GM21447 (cell line): ENCODE data around the gene PATE4.
A peak's percentile ranks its signal among the peaks of the same experiment; 100 is the strongest.
"Not testable (repeated sequence)": the region's sequence is repeated elsewhere in the genome, so short reads cannot be mapped to it uniquely, and the experiment has no call there.

Source experiments
- ATAC-seq: cut with Tn5 transposase; IDR thresholded peaks from one replicate; pipeline ENCODE4 v1.9.1; 2021; ENCODE audit not compliant: unreplicated experiment

Gene PATE4

DNA sequence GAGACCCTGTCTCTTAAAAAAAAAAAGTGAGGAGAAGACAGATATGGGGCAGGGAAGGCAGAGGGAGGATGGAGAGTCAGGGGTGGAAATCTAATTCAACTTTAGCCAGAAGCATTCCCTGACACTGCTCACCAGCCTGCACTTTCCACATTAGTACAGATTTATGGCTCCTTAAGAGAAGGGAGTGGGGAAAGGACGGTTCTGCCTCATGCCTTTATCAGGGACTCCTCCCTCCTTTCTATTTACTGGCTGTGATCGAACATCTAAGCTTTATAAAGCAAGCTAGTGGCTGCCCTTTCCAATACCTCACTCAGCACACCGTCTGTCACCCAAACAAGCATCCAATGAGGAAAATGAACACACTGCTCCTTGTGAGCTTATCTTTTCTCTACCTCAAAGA, at the start of gene PATE4:
Gene PATE4, plus strand, starts transcription at position 301 of the 400 bp plus-strand sequence. Its CDS starts 44 bp downstream, at position 345.
- ATAC-seq, result no peak

DNA sequence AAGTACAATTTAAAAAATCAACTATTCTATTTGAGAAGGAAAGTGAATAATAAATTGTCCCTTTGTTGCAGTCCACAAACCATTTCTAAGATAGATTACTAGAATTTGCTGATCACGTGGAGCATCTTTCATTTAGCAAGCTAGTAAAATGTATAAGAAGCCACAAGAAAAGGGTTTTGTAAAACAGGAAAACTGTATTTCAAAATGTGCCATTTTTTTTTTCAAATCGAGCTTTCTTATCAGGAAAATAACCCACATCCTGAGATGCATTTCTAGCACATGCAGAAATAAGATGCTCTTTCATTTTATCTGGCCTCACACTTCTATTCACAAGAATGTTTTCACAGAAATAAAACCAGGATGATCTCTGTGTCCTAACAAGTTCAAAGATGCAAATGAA, 48.4 kb upstream of the PATE4 start:
- no peak for ATAC-seq

GRCh38 chr11:125787827-125788226, 45.3 kb upstream of the PATE4 start, which contains the start of gene PATE3:
Gene PATE3 (plus strand): TSS chr11:125788127. CDS start chr11:125788152, 25 bp downstream.
- ATAC-seq, result no peak

DNA sequence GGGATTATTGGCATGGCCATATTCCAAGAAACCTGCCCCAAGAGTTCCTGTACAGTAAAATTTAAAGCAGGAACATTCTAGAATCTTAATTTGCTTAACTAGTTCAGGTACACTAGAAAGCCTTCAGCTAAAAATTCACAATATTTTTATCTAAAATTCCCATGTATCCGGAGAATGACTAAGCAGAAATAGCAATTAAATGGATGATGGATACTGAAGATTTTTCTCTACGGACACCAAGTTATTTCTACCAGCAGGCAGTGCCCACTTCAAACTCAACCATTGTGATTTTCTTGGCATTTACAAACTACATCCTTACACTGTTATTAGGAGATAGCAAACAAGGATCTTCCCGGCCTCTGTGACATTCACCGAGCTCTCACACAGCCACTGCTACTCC, 42.3 kb upstream of the PATE4 start:
- no peak for ATAC-seq

DNA sequence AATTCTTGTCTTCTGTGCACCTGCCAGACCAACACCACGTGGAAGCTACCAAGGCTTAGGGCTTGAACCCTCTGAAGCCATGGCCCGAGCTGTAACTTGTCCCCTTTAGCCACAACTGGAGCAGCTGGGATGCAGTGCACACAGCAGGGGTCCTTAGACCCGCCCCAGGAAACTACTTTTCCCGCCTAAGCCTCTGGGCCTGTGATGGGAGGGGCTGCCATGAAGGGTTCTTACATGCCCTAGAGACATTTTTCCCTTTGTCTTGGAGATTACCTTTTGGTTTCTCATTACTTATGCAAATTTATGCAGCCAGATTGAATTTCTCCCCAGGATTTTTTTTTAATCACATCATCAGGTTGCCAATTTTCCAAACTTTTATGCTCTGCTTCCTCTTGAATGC, 35.5 kb upstream of the PATE4 start:
- ATAC-seq, result no peak

GRCh38 chr11:125799808-125800207, 33.3 kb upstream of the PATE4 start:
- no peak for ATAC-seq

- ATAC-seq, result no peak
These were observed 30.7 kb upstream of the PATE4 start for GRCh38 chr11:125802387-125802786.

DNA sequence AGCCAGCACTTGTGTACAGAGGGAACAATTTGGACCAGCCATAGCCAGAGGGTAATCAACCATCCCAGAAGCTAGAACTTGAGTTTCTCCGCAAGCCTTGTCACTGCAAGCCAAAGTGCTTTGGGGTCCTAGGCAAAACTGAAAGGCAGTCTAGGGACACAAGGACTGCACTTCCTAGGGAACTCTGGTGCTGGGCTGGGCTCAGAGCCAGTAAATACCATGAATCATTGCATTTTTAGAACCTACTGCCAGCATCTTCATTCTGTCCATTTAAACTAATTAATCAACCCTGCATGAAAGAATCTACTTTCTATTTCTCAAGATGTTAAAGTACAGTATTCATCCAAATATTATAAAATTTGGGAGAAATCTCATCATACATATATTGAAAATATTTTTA, 25.2 kb upstream of the PATE4 start:
- no peak for ATAC-seq

GRCh38 chr11:125835748-125836147, 2.6 kb downstream of the PATE4 start:
- ATAC-seq, result no peak

GRCh38 chr11:125842321-125842948, 9.3 kb downstream of the PATE4 start:
- ATAC-seq, result no peak

DNA sequence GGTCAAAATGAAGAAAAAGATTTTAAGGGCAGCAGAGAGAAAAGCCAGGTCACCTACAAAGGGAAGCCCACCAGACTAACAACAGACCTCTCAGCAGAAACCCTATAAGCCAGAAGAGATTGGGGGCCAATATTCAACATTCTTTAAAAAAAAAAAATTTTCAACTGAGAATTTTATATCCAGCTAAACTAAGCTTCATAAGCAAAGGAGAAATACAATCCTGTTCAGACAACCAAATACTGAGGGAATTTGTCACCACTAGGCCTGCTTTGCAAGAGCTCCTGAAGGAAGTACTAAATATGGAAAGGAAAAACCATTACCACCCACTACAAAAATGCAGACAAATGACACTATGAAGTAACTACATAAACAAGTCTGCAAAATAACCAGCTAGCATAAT, 13.1 kb downstream of the PATE4 start:
- no peak for ATAC-seq

- not testable (repeated sequence) for ATAC-seq
These were observed 24.6 kb downstream of the PATE4 start for GRCh38 chr11:125857670-125858069.

DNA sequence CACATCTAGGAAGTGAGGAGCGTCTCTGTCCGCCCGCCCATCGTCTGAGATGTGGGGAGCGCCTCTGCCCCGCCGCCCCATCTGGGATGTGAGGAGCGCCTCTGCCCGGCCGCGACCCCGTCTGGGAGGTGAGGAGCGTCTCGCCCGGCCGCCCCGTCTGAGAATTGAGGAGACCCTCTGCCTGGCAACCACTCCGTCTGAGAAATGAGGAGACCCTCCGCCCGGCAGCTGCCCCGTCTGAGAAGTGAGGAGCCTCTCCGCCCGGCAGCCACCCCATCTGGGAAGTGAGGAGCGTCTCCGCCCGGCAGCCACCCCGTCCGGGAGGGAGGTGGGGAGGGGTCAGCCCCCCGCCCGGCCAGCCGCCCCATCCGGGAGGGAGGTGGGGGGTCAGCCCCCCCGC, 29.7 kb downstream of the PATE4 start:
- not testable (repeated sequence) for ATAC-seq

DNA sequence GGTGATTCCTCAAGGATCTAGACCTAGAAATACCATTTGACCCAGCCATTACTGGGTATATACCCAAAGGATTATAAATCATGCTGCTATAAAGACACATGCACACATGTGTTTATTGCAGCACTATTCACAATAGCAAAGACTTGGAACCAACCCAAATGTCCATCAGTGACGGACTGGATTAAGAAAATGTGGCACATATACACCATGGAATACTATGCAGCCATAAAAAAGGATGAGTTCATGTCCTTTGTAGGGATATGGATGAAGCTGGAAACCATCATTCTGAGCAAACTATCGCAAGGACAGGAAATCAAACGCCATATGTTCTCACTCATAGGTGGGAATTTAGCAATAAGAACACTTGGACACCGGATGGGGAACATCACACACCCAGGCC, 32.2 kb downstream of the PATE4 start:
- not testable (repeated sequence) for ATAC-seq

GRCh38 chr11:125869521-125869920, 36.4 kb downstream of the PATE4 start:
- ATAC-seq, result no peak

DNA sequence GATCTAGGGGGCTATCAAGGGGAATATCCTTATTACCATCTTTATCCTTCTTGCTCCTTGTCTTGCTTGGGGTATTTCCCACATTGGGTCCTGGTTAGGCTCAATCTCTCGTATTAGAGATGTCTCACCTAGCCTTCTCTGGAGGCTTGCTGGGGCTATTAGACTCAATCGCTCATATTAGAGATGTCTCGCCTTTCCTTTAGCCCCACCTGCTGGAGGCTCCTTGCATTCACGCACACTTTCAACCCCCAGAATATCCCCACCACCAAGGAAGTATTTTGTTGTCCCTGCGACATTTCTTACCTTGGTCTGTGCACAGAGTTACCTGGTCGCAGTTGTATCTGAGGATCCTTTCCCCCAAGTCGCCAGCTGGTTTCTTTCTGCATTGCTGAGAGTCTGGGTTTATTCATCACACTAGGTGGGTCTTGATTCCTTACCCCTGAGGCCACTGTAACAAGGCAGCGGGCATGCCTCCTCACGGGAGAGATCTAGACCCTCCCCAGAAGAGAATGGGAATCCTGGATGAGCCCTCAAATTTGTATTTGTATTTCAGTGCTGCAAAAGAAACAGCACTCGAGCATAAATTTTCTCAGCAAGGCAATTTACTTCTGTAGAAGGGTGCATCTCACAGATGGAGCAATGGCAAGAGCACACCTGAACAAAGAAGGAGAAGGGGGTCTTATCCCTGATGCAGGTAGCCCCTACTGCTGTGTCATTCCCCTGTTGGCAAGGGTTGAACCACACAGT, 38.4 kb downstream of the PATE4 start:
- ATAC-seq, result no peak

DNA sequence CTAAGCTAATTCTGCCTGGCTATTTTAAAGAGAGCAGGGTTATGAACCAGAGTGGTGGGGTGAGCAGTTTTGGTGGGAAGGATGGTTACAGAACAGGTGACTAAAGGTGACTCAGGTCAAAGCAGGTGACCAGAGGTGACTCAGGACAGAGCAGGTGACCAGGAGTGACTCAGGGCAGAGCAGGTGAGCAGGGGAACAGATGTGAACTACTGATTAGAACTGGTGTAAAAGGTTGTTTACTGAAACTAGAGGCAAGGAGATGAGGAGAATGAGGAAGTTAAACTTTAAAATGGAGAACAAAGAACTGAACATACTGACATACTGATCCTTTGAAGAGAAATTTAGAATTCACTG, 39.0 kb downstream of the PATE4 start:
- ATAC-seq, result no peak

DNA sequence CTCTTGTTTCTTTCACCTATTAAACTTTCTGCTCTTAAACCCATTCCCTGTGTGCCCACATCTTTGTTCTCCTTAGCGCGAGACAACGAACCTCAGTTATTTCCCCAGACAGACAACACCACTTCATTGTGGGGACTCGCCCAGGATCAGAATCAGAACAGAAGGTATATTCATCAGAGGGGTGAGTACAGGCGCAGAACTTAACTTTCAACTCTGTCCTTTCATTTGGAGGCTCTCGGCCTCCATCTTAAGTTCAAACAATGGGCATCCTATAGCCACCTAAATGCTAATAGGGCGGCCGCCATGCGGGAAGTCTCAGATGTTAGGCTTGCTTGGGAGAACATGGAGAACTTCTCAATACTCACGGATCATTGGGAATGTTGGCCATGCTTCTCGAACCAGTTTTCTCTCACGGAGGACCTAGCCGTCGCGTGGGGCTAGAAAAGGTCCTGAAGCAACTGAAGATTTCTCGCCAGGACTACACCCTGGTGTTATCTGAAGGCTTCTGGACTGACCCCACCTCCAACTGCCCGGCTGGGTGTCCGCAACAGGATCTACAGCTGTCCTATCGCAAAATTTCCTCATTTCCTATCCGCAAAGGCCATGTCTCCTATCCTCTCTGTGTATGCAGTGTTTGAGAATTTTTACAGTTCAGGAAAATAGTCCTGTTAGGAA, 40.9 kb downstream of the PATE4 start:
- ATAC-seq, result no peak

GRCh38 chr11:125874556-125875124, 41.5 kb downstream of the PATE4 start:
- peak; percentile 77 for ATAC-seq

DNA sequence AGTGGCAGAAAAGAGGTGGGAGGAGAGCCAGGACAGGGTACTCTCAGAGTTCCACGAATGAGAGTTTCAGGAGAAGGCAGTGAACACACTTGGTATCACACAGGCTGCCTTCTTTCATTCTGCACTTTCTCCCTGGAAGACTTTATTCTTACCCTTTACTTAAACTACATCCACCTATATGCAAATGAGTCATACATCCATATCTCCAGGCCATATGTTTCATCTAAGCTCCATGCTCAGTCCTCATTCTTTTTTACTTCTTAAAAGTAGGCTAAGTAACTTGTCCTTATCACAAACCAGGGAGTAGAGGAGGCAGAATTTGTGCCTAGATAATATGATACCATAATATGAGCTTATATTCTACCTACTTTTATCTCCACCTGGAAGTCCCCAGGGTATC, 48.2 kb downstream of the PATE4 start:
- no peak for ATAC-seq

DNA sequence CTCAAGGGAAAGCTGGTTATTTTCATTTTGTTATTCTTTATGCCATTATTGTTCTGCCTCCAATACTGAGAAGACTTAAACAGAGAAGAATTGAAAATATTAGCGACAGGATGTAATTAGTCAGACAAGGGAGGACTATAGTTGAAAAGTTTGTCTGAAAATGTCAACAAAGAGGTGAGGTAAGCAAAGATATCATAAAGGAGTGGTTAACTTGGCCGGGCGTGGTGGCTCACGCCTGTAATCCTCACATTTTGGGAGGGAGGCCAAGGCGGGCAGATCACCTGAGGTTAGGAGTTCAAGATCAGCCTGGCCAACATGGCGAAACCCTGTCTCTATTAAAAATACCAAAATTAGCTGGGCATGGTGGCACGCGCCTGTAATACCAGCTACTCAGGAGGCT, 50.3 kb downstream of the PATE4 start:
- ATAC-seq, result no peak

DNA sequence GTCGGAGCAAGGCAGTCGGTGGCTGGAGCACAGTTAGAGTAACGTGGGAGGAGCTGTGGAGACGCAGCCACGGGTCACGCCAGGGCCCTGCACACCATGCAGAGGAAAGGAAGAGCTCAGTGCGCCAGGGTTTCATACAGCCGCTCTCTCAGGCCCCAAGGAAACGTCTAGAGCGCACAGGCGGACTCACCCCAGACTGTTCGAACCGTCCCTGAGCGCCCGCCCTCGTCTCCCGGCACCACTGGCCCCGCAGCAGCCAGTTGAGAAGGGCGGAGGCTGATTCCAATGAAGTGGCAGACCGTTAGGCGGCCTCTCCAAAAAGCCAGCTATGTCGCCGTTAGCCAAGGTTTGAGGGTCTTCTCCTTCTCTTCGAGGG, 53.9 kb downstream of the PATE4 start:
- peak; percentile 36 for ATAC-seq
